Astrocyte (in vitro differentiated cells and primary cell): ENCODE data around the gene SPO11.

ENCODE experiments used
- EZH2 ChIP-seq: IDR thresholded peaks from 2 replicates; pipeline ENCODE4 v1.6.1; 2012; ENCODE audit warnings: mild to moderate bottlenecking, low read length, inconsistent platforms; ENCODE audit not compliant: insufficient read depth
- TF ChIP-seq, protein P1 (sequence below): IDR thresholded peaks from 2 replicates; pipeline ENCODE4 v1.5.1; 2011; ENCODE audit warnings: low read depth, mild to moderate bottlenecking, inconsistent platforms, low read length, moderate library complexity; ENCODE audit not compliant: insufficient read depth

DNA sequence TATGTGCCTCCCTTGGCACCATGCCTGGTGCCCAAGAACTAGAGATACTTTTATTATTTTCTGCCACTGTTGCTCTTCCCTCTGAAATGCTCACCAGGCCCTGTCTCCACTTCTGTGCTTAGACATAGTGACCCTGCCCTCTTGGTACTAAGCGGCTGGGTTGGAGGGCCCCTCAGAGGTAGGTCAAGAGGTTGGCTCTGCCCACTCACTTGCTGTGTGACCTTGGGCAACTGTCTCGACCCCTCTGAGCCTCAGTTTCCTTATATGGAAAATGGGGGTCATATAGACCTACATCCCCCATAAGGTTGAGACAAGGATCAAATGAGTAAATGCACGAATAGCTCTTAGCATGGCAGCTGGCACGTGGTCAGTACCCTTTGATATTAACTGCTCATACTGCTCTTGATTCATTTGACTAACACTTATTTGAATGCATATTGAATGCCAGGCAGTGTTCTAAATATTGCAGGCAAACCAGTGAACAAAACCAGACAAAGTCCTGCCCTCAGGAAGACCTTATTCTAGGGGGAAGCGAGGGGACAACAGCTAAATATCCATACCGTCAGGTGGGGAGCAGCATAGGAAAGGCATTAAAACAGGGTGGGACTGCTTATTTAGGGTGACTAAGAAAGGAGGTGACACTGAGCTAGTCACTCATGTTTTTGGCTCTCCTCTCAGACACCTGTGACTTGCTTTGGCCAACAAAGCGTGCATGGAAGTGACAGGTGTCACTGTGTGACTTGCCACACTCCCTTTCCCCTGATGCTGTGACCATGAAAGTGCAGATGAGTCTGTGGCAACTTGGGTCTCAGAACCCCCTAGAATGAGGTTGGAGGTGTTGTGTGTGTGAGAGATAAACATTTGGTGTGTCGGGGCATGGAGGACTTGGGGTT, 14.3 kb upstream of the SPO11 start:
- TF ChIP-seq, protein P1, sequence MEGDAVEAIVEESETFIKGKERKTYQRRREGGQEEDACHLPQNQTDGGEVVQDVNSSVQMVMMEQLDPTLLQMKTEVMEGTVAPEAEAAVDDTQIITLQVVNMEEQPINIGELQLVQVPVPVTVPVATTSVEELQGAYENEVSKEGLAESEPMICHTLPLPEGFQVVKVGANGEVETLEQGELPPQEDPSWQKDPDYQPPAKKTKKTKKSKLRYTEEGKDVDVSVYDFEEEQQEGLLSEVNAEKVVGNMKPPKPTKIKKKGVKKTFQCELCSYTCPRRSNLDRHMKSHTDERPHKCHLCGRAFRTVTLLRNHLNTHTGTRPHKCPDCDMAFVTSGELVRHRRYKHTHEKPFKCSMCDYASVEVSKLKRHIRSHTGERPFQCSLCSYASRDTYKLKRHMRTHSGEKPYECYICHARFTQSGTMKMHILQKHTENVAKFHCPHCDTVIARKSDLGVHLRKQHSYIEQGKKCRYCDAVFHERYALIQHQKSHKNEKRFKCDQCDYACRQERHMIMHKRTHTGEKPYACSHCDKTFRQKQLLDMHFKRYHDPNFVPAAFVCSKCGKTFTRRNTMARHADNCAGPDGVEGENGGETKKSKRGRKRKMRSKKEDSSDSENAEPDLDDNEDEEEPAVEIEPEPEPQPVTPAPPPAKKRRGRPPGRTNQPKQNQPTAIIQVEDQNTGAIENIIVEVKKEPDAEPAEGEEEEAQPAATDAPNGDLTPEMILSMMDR: no peak
- TF ChIP-seq EZH2: no peak
